GM08714 (cell line): ENCODE measurements around the gene KIF13A.
"Not testable (repeated sequence)": the region's sequence is repeated elsewhere in the genome, so short reads cannot be mapped to it uniquely, and the experiment has no call there.

Source experiments
- H3K4me3 ChIP-seq: fragments of 200-500 bp; sonication (Bioruptor generic); 2 replicates; pipeline ENCODE4 v1.5.1; 2014; ENCODE audit warnings: mild to moderate bottlenecking, low read length, inconsistent platforms
- ZNF274 ChIP-seq: IDR thresholded peaks from 2 replicates; pipeline ENCODE4 v1.6.1; 2012; ENCODE audit warnings: mild to moderate bottlenecking, low read depth, low read length

KIF13A gene

GRCh38 chr6:17966451-17966850, 21.0 kb downstream of the KIF13A start:
- no peak overlapping the region for H3K4me3 ChIP-seq
- TF ChIP-seq ZNF274 = no peak

DNA sequence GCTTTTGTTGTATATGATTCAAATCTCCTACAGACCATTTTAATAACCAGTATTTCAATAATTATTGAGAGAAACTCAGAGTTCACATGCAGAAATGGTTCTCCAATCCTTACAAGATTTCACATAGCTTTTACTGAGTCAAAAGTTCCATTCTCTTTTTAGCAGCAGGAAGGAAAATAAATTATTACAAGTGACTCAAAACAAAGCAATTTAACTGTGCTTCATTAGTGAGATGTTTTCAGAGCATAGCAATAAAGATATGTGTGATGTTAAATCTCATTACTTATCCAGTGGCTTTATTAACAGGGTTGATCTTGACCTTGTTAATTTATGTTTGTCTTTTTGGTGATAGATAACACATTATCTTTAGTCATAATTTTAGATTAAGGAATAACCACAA, 22.0 kb downstream of the KIF13A start:
- no peak overlapping the region for H3K4me3 ChIP-seq
- TF ChIP-seq ZNF274 = no peak

DNA sequence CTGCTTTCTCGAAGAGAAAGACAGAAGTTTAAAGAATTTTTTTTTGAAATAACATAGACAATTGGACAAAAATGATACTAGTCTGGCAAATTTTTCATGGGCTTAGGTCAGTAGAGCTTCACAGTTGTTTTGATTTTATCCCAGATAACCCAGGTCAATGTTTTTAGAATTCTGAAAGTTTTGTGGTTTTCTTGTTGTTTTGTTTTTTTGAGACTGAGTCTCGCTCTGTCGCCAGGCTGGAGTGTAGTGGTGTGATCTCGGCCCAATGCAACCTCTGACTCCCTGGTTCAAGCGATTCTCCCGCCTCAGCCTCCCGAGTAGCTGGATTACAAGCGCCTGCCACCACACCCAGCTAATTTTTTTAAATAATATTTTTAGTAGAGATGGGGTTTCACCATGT, 22.8 kb downstream of the KIF13A start:
- no peak overlapping the region for H3K4me3 ChIP-seq
- no peak for TF ChIP-seq ZNF274

- TF ChIP-seq ZNF274 = no peak
- H3K4me3 ChIP-seq = no peak overlapping the region
Observed at GRCh38 chr6:17962436-17963031, 24.9 kb downstream of the KIF13A start.

GRCh38 chr6:17959302-17959701, 28.1 kb downstream of the KIF13A start:
- TF ChIP-seq ZNF274 = no peak
- H3K4me3 ChIP-seq = no peak overlapping the region

DNA sequence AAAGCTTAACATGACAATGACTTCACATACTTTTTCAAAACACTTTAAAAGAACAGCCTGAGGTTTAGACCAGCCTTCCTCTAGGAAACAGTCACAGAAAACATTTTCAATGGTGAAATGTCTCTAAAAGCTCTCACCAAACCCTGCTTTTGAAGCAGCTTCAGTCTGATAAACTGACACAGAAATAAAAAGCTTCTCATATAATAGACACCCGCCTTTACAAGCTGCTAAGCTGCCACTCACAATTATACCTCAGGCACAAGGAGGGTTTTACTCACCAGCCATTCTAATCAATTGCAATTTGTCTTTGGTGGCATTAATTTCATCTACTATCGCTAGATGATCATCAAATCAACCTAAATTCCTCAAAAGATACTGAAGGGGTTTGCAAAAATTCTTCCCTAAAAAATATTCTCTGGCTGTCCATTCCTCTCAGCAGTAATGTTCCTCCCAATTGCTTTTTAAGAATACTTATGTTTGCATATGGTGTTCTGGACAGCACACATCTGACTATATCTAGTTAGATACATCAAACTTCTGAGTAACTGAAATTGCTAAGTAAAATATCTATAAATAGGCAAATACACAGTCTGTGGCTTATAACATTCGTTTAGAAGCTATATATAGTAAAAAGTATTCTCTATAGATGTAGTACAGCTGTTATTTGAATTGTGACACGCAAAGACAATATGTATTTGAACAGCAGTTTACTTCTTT, 29.4 kb downstream of the KIF13A start:
- no peak for TF ChIP-seq ZNF274
- H3K4me3 ChIP-seq = no peak overlapping the region

- TF ChIP-seq ZNF274 = no peak
- H3K4me3 ChIP-seq = no peak overlapping the region
Observed at GRCh38 chr6:17957498-17957897, 29.9 kb downstream of the KIF13A start.

- no peak for TF ChIP-seq ZNF274
- no peak overlapping the region for H3K4me3 ChIP-seq
Observed at GRCh38 chr6:17957086-17957485, 30.3 kb downstream of the KIF13A start.

DNA sequence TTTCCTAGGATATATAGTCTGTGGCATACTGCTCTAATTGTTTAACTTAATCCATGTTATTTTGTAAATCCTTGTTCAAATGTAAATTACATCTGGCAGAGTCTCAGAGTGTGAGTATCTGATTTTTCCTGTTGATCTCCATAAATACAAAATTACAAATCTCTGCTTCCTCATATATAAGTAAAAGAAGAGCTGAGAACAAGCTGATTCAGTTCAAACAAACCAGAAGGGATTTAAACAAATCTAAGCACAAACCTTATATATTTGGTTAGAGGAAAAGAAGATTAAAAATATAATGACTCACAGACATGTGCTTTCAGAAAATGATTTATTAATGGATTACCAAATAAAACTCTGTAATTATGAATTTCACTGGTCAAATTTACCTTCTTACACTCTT, 37.3 kb downstream of the KIF13A start:
- TF ChIP-seq ZNF274 = no peak

GRCh38 chr6:17949168-17949567, 38.3 kb downstream of the KIF13A start:
- TF ChIP-seq ZNF274 = no peak
- no peak overlapping the region for H3K4me3 ChIP-seq

More for the DNA sequence above, 37.3 kb downstream of the KIF13A start:
- no peak overlapping the region for H3K4me3 ChIP-seq

- no peak for TF ChIP-seq ZNF274
- no peak overlapping the region for H3K4me3 ChIP-seq
Observed at GRCh38 chr6:17948725-17949124, 38.7 kb downstream of the KIF13A start.

- not testable (repeated sequence) for H3K4me3 ChIP-seq
Observed at GRCh38 chr6:17947574-17947973, 39.9 kb downstream of the KIF13A start.

DNA sequence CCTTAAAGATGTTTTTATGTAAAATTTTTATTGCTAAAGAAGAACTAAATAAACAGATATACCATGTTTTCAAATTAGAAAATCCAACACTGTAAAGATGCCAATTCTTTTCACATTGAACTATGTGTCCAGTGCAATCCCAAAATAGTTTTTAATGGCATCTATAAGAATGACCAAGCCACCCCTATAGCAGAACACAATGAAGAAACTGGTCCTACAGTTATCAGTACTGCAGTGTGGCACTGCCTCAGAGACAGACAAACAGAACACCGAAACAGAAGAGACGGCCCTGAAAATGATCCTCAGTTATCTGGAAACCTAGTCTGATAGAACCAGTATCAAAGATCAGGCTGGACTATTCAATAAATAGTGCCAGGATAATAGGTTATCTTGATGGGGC, 41.9 kb downstream of the KIF13A start:
- no peak overlapping the region for H3K4me3 ChIP-seq
- no peak for TF ChIP-seq ZNF274

DNA sequence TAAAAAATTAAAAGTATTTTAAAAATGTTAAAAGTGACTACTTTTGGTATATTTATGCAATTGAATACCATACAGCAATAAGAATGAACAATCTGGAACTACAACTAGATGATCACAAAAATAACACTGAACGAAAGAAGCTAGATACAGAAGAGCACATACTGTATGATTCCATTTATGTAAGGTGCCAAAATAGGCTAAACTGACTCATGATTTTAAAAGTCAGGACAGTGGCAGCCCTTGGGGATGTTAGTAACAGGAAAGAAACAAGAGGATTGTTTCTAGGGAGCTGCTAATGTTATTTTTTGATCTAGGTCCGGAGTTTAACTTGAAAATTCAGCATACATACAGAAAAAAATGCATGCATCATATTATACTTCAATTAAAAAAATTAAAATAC, 42.3 kb downstream of the KIF13A start:
- no peak for TF ChIP-seq ZNF274

DNA sequence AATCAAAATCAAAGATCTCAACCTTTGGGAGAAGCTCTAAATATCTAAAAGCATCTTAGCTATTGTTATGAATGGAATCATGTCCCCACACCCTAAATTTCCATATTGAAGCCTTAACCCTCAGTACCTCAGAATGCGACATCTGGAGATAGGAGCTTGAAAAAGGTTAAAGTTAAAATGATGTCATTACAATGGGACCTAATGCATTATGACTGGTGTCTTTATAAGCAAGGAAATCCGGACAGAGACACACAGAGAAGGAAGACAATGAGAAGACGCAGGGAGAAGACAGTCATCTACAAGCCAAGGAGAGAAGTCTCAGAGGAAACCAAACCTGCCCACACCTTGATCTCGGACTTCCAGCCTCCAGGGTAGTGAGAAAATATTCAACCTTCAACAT, 46.1 kb downstream of the KIF13A start:
- no peak overlapping the region for H3K4me3 ChIP-seq
- no peak for TF ChIP-seq ZNF274

More for the DNA sequence above, 42.3 kb downstream of the KIF13A start:
- no peak overlapping the region for H3K4me3 ChIP-seq
